Activated CD4-positive, alpha-beta T cell treated with anti-CD3 and anti-CD28 coated beads, Interleukin-2, amount 10 ng/mL, durations not matched to agents 7 days and 5 days (primary cell): ENCODE results near the gene KIAA1328. TPM values are rescaled to one million over a fixed set of nuclear protein-coding genes. Genes with fewer than 3 reads are reported as not detected.

Experiments used
- total RNA-seq, 2 experiments: library from RNA; stranded (reverse); gene quantifications; one replicate each; pipeline ENCODE4 v1.2.3, GENCODE V29; 2021

The KIAA1328 gene
- total RNA-seq, 2 experiments from 2014 or later = 7.0 to 8.1 TPM

Other genes starting within 250 kb of the KIAA1328 start
- 100 to 1,000 TPM; 125 to 158 TPM for gene TPGS2, start 125 bp upstream of the KIAA1328 start, total RNA-seq